ENCODE measurements around the gene BEAN1.

Gene BEAN1

DNA sequence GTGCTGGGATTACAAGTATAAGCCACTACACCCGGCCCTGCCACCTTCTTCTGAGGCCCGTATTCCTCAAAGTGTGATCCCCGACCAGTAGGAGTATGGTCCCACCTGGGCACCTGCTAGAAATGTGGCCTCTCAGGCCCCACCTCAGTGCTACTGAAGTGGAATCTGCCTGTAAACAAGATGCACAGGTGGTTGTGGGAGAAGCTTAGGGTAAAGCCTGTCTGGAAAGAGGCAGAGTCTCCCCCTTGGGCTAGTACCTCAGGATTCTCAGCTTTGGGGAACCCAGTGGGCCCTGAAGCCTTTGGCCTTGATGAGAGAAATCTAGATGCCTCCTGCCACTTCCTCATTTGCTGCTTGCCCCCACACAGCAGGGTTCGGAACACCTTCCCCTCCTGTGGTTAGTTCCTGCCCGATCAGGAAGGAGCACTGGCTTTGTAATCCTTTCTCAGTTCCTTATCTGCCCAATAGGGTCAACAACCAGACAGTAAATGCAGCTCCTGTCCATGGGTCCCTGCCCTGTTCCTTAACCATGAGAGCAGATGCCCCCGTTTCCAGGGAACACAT lies 97.6 kb downstream of the BEAN1 start:
- peak; percentile 82 for DNase-seq

DNA sequence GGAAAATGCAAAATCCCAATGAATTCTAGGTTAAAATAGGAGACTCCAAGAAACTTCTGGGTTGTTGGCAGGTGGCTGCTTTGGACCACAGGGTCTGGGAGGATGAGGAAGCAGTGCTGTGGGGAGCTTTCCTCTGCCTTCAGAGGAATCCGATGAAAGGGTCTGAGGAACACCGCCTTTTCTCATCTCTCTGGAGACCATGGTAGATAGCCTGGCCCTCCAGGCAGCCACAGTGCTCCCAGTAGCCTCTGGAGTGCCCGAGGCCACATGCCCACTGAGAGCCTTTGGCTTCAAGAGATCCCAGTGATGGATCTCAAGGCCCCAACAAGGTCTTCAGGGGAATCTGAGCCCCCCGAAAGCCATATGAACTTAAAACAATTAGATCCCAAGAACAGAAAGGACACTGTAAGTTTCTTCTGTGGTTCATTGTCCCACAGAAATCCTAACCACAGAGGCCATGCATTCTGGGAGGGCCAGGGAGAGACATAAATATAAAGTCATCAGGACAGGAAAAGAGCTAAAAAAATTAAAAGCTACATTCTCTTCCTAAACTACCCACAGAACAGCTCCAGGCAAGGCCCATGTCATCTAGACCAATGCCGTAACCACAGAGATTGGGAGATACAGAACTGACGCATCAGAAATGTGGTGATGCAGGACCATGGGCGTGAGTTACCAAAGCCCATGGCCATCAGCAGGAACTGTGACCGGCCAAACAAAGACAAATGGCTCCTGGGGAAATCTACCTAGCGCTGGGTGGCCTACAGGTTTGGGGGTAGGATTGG lies 98.5 kb downstream of the BEAN1 start:
- DNase-seq = no peak

DNA sequence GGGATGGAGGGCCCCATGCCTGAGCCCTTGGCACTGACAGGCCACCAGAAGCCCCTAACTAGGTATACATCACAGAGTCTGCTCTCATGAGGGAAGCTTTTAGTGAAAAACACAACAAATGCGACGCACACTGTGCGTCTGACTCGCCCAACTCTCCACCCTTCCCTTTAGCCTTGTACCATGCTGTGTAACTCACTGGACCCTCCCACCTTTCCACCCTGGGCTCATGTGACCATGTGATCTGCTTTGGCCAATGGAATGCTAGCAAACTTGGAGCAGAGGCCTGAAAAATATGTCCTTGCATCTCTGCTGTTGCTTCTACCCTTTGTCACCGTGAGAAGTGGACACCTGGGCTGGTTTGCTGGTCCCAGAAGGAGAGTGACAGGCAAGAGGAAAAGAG lies 101.2 kb downstream of the BEAN1 start:
- no peak for DNase-seq

DNA sequence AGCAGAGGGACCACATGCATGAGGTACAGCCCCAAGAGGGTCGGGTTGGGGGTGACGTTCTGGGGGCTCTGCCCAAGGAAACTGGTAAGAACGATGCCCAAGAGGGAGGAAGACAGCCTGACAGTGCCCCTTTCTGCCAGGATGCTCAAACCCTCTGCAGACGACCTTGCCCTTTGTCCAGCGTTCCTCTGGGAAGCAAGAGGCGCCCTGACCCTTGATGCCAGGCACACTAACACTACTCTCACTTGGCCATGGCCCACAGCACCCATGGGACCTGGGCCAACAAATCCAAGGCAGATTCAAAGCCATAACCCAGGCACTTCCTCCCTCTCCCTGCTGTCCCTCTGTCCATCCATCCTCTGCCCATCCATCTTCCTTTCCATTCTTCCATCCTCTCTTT lies 102.4 kb downstream of the BEAN1 start:
- no peak for DNase-seq

All from GDM1 (cell line).